ENCODE results near the gene ZNF32.
"Not testable (repeated sequence)": the region's sequence is repeated elsewhere in the genome, so short reads cannot be mapped to it uniquely, and the experiment has no call there.

Gene ZNF32

DNA sequence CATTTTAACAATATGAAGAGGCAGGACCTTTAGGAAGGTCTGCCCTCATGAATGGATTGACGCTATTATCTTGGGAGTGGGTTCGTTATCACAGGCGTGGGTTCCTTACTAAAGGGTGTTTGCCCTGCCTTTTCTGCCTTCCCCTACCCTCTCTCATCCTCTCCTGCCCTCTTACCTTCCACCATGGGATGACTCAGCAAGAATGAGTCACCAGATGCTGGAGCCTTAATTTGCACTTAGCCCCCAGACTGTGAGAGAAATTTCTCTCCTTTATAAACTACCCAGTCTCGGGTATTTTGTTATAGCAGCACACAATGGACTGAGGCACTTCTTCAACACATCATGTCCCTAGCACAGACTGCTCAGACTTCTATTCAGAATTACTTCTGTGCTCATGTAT is 31.4 kb upstream of the ZNF32 start:
- no peak for DNase-seq (ENCODE audit: low read depth in 2 of 2)

DNA sequence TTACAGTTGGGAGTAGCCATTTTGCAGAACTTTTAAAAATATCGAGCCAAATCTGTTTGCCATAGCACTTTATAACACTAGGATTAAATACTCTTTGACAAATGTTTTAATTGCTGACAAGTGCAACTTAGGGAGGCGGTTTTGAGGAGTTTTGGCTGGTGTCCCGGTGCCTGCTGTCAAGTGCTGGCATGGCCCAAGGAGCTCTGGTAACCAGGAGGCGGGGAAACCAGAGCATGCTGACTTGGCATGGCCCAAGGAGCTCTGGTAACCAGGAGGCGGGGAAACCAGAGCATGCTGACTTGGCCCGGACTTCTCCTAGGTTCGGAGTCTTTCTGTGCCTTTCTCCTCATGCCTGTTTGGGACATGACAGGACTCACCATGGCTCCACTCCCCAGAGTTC is 30.8 kb upstream of the ZNF32 start:
- DNase-seq (ENCODE audit: low read depth in 2 of 2), result no peak

DNA sequence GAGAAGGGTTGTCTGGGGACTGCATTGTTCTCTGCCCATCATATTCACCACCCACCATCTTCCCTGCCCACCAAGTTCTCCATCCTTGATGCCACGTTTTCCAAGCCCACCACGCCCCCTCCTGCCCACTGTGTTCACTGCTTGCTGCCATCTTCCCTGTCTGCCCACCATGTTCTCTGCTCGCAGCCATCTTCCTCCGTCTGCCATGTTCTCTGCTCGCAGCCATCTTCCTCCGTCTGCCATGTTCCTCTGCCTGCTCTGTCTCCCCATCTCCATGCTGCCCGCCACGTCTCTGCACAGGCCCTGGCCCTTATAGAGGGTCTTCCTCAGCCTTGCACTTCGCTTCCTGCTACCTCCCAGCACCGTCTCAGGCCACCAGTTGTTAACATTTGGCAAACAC is 30.0 kb upstream of the ZNF32 start:
- DNase-seq (ENCODE audit: low read depth in 2 of 2), result no peak

DNA sequence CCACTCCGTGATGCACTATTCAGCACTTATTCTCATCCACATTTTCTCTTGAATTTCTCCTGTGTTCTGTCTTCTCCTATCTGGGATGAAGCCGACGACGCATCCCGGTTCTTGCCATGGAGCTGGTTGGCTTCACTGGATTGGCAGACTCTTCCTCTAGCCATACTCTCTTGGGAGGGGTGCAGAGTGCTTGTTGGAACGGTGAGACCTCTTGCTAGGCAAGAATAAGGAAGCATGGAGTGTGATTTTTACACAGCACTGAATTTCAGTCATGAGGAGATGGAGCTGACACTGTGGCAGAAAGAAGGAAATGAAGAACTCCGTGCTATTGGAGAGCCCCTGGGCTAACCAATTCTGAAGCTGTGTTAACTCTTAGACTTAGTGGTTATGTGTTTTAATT is 28.2 kb upstream of the ZNF32 start:
- no peak for DNase-seq (ENCODE audit: low read depth in 2 of 2)

DNA sequence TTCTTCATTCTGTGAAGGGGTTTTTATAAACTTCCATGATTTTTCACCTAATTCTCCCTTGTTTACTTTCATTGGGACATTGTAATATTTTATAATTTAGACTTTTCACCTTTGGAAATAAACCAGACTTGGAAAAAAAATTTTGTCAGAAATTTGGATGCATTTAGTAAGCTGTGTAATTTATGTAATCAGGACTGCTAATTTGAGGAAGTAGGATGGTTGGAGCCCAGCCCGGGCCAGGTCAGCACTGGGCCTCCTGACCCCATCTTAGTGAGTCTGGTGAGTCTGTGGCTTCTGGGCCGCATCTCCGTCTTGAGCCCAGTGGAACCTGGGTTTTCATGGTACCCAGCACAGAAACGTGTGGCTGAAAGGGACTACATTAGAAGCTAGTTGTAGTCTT is 27.6 kb upstream of the ZNF32 start:
- DNase-seq (ENCODE audit: low read depth in 2 of 2), result no peak

DNA sequence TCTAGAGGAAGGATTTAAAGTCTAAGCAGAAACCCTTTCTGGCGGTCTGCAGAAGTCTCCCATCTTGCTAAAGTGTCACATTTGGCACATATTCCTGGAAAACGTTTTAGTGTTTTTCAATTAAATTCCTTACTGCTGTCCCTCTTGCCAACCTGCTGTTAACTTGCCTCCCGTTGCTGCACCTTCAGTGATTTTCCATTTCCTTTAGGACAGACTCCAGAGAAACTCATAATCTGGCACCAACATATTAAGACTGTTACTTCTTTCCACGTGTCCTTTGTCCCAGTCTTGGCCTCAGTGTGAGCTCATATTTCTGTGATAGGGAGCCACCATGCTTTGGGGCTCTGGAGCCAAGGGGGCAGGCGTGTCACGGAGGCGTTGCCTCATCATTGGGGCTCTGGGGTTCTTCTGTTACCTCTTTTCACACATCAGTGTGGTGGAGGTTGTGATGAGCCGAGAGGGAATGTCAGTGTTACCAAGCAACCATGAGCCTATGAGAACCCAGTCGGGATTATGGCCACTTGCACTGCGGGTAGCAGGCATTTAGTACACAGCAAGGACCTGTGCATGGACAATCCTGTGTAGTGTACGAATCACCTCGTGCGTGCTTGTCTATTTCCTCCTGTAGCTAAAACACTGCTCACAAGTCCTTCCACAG is 26.0 kb upstream of the ZNF32 start:
- no peak for DNase-seq (ENCODE audit: low read depth in 2 of 2)

DNA sequence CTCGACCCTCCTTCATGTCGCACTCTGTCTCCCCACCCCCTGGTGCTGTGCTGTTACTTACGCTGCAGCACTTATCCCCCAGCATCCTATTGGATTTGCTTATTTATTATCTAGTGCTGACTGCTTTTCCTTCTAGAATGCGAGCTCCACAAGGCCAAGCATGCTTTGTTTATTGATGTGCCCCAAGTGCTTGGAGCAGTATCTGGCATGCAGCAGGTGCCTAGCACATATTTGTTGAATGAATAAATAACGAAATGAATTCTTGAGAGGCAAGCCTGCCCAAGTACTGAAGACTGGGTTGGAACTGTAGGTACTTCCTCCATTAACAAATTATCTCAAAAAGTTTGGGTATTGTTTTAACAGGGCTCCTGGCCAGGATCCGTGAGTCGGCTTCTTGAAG is 24.8 kb upstream of the ZNF32 start:
- no peak for DNase-seq (ENCODE audit: low read depth in 2 of 2)

DNA sequence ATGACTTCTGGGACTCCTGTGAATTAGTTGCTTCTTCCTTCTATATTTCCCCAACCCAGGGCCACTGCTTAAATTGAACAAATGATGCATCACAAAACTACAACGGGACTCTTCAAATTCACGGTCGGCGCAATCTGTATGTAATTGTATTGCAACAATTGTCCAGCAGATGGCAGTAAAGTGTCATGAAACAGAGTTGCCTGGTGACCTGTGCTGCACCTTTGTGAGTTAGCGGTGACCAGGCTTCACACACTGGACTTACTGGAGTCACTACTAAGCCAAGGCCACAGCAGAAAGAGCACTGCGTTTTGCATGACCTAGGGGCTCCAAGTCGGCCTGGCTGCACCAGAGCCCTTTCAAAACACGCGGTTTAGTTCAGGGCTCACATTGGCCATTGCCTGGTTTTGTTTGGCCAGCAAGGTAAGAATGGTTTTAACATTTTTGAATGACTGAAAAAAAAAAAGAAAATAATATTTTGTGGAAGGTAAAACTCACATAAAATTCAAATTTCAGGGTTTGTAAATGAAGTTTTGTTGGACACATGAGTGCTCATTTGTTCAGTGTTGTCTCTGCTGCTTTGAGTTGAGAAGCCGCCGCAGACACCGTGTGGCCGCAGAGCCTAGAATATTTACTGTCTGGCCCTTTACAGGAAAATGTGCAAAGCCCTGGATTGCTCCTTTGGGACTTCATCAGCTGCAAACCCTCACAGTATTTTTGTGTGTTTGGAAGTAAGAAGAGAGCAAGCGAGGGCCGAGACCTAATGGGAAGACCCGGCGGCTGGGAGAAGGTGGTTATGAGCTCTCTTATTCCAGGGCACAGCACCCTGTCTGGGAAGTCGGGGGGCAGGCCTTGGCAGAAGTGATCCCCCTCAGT is 23.2 kb upstream of the ZNF32 start:
- DNase-seq (ENCODE audit: low read depth in 2 of 2), result no peak

DNA sequence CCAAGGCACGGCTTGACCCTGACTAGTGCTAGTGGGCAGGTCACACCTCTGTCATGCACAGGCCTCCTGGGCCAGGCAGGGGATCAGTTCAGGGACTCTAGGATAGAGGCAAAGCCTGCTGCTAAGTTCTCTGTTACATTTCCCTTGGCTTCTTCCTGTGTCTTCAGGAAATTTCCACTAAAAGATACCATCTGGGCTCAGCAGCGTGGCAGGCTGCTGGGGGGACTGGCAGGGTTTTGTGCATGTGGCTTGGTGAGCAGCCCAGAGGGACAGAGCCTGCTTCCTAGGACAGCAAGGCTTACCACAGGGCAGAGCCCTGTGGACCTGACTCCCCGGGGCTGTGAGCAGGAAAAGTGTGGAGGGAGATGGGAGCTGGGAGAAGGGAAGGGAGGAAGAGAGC is 20.7 kb upstream of the ZNF32 start:
- DNase-seq (ENCODE audit: low read depth in 2 of 2), result no peak

DNA sequence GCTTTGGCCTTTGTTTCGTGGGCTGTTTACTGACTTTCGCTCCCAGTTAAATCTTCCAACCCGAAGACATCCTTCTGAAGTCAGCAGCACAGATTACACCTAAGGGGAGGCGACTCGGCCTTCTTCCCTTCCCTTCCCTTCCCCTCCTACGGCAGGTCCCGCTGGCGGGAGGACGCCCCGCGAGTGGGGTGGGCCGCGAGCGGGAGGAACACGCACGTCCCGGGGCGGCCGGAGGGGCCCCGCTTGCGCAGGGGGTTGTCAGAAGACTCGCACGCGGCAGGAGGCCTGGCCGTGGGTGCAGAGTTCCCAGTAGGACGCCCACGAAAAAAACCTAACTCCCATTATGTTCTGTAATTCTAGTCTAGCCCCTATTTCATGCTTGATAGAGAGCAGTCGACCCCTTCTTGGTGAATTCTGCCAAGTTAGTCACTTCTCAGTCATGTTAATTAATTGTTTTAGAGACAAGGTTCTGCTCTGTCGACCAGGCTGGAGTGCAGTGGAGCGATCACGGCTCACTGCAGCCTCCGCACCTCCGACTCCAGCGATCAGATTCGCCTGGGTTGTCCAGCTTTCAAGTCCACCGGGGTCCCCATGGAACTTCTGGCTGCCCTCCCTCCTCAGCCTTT is 19.2 kb upstream of the ZNF32 start:
- DNase-seq (ENCODE audit: low read depth in 2 of 2), result no peak

DNA sequence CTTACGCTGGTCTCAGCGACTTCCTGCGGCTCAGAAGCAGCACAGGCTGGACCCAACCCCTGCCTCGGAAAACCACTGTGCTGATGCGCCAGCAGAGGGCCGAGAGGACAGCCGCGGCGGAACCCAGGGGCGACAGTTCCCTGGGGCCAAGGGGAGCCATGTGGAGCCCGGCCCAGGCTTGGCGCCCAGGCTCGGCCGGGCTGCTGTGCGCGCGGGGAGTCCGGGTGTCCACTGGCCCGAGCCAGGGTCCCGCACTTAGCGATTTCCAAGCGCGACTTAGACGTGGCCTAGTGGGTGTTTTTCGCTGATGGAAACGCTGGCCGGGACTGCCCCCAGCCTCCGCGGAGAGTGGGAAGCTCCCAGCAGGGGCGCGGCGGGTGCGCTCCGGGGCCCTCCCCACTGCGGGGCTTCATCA is 18.6 kb upstream of the ZNF32 start:
- no peak for DNase-seq (ENCODE audit: low read depth in 2 of 2)

DNA sequence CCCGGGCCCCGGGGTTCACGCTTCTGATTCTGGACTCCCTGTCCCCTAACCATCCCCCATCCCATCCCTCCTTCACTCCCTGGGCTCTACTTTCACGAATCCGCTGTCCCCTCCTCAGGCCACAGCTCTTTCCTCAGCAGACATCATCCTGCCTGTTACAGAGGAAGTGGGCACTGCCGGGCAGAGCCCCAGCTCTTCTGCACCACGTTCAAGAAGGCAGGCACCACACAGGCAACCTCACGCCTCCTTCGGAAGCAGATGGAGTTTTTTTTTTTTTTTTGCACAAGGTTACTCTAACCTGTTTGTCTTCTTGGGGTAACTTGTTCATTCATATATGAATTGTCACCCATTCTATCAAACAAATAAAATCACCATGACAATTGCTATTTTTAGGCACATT is 17.9 kb upstream of the ZNF32 start:
- no peak for DNase-seq (ENCODE audit: low read depth in 2 of 2)

DNA sequence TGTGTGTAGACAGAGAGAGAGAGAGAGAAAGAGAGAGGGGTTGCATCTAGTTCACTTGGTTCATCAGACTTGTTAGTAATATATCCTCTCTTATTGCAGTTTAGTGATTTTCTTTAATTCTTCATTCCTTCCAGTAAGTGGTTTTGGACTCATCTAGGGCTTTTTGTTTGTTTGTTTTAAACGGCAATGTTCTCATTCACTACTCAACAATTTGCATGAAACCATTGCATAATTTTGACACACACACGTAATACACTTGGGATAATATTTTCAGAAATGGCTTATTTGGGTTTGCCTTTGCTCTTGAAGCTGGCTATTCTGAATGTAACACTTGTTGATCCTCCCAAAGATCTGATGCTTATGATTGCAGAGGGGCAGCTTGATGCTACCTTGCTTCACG is 16.4 kb upstream of the ZNF32 start:
- DNase-seq (ENCODE audit: low read depth in 2 of 2), result no peak

DNA sequence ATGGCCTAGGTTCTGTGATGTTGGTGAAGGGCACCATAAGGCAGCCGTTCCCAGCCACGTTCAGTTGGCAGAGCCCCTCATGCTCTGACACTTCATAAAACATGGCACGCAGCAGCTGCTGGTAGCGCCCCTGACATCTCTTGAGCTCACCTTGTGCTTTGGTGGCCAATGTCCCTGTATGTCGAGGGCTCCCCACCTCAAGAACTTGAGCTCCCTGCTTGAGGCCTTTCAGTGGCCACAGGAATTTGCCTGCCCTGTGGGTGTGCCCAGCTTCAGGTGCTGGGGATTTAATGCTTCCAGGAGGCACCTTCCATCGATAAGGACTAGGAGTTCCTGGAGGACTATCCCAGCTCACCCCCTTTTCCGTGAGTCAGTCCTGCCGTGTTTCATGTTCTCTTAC is 9.5 kb upstream of the ZNF32 start:
- DNase-seq (ENCODE audit: low read depth in 2 of 2), result no peak

DNA sequence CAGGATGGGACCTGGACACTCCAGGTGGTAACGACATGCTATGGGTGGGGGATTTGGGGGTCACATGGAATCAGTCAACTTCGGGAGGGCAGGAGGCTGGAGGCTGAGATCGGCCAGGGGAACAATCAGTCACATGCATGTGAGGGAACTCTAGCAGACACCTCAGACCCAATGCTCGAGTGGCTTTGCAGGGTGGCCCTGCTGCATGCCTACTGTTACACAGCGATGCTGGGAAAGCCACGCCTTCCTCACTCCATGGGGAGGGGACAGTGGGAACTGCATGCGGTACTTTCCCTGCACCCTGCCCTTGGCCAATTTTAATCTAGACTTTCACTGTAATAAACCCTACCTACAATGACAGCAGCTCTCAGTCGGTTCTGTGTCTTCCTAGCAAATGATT is 6.6 kb upstream of the ZNF32 start:
- no peak for DNase-seq (ENCODE audit: low read depth in 2 of 2)

DNA sequence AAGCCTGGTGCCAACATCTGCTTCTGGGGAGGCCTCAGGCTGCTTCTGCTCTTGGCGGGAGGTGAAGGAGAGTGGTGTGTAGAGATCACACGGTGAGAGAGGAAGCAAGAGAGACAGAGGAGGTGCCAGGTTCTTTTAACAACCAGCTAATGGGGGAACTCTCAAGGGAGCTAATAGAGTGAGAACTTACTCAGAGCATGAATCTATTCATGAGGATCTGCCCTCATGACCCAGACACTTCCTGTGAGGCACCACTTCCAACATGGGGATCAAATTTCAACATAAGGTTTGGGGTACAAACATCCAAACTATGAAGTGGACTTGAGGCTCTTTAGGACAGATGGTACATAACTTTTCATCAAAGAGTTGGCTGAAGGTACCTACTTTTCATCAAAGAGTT is 5.1 kb upstream of the ZNF32 start:
- DNase-seq (ENCODE audit: low read depth in 2 of 2), result no peak

DNA sequence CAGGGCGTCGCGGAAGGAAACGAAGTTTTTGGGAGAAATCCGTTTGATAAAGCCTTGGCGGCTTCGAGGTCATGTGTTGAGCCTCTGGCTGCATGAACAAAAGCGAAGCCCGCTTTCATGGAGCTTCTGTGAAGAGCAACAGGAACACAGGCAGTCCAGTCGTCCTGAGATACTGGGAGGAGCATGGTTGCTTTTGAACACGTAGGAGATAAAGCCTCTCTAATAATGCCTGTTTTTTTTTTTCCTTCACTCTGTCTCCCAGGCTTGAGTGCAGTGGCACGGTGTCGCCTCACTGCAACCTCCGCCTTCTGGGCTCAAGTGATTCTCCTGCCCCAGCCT is 473 bp upstream of the ZNF32 start:
- DNase-seq (ENCODE audit: low read depth in 2 of 2), result no peak

DNA sequence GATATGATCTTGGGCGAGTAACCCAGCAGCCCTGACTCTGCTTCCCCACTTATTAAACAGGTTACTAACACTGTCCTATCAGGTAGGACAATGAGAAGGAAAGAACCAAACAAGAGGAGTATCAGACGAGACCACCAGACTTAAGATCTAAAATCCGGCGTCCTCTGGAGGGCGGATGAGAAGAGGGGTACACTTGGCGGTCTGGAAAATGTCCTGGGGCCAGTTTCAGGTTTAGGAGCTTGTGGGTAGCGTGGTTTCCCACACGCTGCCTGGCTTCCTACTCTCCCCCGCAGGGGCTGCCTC is 635 bp downstream of the ZNF32 start:
- DNase-seq (ENCODE audit: low read depth in 2 of 2), result no peak

DNA sequence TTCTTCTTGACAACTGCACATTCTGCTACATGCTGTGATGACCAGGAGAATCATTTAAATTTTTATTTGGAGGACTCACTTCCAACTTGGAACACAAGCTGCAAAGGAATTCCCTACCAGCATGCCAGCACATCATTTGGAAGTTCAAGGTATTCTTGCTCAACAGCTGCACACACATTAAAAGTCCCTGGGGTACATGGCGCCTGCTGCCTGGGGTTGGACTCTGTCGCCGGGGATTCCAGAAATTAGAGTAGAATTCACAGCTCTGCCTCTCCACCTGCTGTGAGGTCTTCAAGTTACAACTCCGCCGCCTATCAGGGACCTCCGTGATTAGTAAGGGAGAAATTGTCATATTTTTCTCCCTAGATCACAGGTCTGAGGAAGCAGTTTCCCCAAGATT is 1.1 kb downstream of the ZNF32 start:
- DNase-seq (ENCODE audit: low read depth in 2 of 2), result no peak

DNA sequence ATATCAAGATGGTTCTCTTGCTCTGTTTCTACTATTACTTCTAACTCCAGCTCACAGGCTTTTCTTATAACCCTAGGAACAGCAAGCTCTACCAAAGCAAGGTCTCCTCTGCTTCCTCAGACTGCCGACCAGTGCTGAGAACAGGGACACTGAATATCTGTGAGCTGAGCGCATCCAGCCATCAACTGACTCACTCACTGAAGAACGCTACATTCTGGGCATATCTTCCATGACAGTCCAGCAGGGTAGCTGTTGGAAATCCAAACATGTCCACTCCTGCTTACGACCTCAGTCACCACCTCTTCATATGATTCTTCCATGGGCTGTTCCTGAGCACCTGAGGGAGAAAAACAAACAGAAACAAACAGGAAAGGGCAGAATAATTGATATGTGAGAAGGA is 2.8 kb downstream of the ZNF32 start:
- DNase-seq (ENCODE audit: low read depth in 2 of 2), result no peak

DNA sequence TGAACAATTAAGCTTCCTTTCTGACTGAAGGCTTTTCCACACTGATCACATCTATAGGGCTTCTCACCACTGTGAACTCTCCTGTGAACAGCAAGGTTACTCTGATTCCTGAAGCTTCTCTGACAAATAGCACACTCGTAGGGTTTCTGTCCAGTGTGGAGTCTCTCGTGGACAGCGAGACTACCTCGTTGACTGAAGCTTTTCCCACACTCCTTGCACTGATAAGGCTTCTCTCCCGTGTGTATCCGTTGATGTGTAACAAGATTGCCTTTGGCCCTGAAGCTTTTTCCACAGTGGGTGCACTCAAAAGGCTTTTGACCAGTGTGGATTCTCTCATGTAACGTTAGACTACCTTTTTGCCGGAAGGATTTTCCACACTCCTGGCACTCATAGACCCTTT is 4.4 kb downstream of the ZNF32 start:
- DNase-seq (ENCODE audit: low read depth in 2 of 2), result no peak

DNA sequence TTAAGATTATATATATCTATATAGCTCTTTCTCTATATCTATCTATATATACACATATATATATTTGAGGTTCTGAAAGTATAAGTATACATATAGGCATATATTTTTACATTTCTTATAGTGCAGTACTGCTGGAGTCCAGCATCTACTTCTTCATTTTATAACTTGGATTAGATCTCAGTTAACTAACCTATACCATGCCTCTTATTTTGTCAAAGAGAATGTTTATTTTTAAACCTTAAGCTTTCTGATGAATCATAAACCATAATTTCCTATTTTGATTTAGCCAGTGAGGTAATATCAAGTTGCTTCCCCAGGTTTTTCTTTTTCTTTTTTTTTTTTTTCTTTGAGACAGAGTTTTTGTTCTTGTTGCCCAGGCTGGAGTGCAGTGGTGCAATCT is 8.1 kb downstream of the ZNF32 start:
- DNase-seq (ENCODE audit: low read depth in 2 of 2), result no peak

DNA sequence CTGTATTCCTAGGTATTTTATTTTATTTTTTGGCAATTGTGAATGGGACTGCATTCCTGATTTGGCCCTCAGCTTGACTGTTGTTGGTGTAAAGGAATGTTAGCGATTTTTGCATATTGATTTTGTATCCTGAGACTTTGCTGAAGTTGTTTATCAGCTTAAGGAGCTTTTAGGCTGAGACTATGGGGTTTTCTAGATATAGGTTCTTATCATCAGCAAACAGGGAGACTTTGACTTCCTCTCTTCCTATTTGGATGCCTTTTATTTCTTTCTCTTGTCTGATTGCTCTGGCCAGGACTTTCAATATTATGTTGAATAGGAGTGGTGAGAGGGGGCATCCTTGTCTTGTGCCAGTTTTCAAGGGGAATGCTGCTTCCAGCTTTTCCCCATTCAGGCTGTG is 12.9 kb downstream of the ZNF32 start:
- DNase-seq (ENCODE audit: low read depth in 2 of 2), result not testable (repeated sequence)

DNA sequence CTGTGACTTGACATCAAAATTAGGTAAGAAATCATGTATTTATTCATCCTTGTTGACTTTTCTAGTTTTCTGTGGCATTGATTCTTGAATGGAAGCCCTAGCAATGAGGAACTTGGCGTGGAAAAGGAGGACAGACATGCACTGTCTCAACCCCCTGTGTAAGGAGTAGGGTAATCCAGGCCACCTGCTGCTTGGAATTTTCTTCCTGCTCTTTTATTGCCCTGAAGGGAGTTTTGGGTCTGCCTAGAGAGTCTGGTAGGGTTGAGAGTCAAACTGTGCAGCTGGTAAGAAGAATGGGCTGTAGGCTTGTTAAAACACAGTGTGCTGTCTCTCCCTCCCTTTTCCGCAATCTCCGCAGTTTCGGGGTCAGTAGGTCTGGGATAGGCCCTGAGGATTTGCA is 19.7 kb downstream of the ZNF32 start:
- no peak for DNase-seq (ENCODE audit: low read depth in 2 of 2)
